NCI-H510A treated with DMSO at 0.1 percent for 48 hours (cell line): ENCODE measurements around the gene HNRNPA0.
A peak's percentile ranks its signal among the peaks of the same experiment; 100 is the strongest.
"Not testable (repeated sequence)": the region's sequence is repeated elsewhere in the genome, so short reads cannot be mapped to it uniquely, and the experiment has no call there.

ENCODE experiments used
- DNase-seq: peaks from one replicate; lab custom pipeline; 2025; lab: John Stamatoyannopoulos, UW

HNRNPA0 gene

DNA sequence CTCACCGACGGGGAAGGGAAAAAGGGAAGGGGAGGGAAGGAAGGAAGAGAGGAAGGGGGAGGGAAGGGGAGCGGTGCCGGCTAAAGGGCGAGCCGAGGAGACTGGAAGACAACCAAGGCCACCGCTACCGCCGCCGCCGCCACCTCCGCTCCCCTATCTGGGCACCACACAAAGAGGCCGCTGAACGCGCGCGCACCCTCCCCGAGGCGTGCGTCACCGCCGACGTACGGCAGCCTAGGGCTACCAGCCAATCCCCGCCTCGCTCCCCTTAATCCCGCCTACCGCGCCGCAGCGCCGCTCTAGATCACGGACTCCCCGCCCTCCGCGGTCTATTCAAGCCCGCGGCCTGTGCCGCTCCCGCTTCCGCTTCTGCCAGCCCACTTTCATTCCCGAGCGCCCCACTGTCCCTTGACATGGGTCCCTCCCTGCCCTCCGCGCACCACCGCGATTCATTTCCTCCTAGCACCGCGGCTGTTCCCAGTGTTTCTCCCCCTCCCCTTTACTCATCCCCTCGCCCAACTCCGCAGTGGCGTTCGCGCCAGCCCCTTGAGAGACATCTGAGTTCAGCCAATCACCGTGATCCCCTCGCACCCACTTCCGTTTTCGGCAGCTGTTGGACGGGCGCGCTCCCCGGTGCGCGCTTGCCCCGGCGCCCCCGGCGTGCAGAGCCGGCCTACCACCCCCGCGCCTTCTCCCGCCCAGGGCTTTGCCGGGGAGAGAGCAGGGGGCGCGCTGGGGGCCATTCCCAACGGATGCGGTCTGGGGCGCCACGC lies at the start of gene HNRNPA0:
Gene HNRNPA0, minus strand, starts transcription at position 176 of the 773 bp plus-strand sequence. CDS start 297 bp downstream, outside the sequence.
- DNase-seq = peak; percentile 93

- DNase-seq = no peak
These were observed 48.4 kb upstream of the HNRNPA0 start for GRCh38 chr5:137802282-137803210.

- no peak for DNase-seq
These were observed 46.7 kb upstream of the HNRNPA0 start for GRCh38 chr5:137800700-137801411.

DNA sequence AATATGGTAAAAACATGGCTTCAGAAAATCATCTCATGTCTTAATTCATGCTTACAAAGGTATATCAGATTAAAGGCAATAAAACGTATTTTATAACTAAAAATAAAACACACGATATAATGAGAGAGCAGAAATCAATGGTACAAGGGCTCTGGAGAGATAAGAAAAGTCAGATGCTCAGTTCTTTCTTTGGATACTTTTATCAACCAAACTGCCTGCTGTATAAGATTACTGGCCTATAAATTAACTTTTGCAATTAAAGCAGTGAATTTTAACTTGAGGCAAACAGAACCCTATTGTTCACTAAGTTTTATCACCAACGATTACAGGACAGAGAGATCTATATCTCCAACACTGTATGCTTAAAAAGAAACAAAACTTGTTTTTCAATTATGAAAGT lies 42.1 kb upstream of the HNRNPA0 start:
- DNase-seq = no peak

DNA sequence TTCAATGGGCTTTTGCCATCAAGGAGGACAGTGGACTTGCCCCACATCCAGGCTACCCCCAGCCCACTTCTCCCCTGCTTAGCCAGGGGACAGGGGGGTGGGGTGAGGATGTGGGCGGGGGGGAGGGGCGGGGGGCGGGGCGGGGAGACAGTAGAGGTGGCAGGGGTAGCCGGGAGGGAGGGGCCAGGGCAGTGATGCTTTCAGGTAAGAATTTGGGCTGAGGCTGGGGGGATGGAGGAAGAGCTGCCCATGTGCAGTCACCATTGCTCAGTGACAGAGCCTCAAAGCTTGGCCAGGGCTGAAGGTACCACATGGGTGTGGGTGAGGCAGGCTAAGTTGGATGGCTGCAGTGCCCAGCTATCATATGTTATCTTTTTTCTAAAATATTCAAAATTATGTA lies 40.7 kb upstream of the HNRNPA0 start:
- DNase-seq = no peak

GRCh38 chr5:137792303-137792702 lies 38.1 kb upstream of the HNRNPA0 start:
- no peak for DNase-seq

DNA sequence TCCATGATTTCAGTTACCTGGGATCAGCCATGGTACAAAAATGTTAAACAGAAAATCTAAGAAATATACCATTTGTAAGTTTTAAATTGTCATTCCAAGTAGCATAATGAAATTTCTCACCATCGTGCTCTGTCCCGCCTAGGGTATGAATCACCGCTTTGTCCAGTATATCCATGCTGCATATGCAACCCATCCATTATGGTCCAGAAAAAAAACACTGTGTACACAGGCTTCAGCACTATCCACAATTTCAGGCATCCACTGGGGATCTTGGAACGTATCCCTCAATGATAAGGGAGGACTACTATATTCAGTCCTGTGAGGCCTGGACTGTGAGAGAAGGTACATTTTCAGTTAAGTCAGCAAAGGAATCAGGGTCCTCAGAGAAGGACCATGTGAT lies 37.6 kb upstream of the HNRNPA0 start:
- DNase-seq = no peak

DNA sequence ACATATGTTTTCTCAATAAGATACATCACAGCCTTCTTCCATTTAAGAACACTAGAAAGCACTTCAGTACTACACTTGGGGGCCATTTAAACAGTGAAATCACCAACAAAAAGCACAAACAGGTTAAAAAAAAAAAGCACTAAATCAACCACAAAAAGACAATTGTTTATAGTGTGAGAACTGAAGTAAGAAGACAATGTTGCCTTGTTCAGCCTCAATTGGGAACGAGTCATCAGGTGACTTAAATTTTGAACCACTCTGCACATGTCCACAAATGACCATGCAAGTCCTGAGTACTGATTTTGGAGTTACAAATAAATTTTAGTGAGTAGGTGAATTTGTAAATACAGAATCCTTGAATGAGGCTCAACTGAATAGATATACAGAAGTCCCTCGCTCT lies 37.2 kb upstream of the HNRNPA0 start:
- DNase-seq = no peak

- not testable (repeated sequence) for DNase-seq
These were observed 34.4 kb upstream of the HNRNPA0 start for GRCh38 chr5:137788560-137788959.

DNA sequence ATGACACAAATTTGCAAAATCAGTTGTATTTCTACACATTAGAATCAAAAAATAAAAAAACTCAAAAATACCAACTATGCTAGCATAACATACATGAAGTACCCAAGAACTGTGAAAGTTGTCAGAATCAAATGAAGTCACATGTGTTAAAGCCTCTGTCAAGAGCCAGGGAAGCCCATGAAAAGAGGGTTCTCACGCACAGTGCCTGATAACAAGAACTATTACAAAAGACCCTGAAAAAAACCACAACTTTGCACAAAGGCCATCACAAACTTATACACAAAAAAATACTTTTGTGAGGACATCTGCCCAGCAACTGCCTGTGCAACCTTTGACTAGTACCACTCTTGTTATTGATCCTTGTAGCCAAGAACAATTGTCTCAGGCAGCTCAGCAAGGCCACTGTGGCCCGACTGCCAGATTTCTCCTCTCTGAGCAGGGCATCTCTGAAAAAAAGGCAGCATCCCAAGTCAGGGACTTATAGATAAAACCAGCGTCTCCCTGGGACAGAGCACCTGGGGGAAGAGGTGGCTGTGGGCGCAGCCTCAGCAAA lies 28.9 kb upstream of the HNRNPA0 start:
- DNase-seq = no peak

DNA sequence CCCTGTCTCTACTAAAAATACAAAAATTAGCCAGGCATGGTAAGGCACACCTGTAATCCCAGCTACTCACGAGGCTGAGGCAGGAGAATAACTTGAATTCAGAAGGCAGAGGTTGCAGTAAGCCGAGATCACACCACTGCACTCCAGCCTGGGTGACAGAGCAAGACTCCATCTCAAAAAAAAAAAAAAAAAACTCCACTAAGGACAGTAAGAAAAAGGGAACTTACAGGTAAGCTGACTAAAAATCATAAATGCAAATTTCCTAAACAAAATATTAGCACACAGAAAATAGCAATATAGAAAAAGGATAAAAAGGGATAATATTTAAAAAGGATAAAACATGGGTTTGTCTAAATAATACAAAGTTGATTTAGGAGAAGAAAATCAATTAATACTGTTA lies 27.9 kb upstream of the HNRNPA0 start:
- DNase-seq = no peak

DNA sequence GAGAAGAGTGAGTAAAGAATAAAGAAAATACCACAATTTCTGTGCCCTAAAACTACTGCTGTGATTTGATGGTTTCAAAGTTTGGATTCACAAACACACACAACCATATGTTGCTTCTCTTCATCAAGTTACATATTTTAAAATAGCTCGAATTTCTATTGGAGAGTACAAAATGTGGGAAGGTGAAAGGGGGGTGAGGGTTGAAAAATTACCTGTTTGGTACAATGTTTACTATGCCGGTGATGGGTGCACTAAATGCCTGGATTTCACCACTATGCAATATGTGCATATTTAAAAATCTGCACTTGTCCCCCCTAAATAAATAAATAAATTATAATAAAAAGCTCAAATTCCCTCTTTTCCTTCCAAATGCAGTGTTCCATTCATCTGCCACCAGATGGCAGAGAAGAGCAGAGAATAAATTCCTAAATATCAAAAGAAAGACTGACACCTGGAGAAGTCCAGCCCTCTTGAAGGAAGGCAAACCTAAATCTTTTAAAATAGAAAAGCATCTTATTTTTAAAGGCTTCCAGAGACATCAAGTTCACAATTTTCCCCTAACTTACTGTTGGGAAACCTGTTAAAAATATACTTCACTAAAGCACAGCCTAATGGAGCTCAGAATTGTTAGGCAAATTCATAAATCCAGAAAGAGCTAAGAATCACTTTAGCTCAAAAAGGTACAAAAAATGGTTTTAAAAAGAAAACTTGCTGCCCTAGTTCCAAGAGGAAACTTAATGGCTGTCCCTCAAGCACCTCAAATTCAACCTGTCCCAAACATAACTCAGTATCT lies 24.8 kb upstream of the HNRNPA0 start:
- DNase-seq = peak; percentile 2

DNA sequence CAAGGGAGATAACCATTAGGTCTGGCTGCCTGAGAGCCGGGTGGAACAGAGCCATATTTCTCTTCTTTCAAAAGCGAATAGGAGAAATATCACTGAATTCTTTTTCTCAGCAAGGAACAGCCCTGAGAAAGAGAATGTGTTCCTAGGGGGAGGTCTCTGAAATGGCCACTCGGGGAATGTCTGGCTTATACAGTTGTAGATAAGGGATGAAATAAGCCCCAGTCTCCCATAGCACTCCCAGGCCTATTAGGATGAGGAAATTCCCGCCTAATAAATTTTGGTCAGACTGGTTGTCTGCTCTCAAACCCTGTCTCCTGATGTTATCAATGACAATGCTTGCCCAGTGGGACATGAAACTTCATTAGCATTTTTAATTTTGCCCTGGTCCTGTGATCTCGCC lies 13.8 kb upstream of the HNRNPA0 start:
- DNase-seq = not testable (repeated sequence)

DNA sequence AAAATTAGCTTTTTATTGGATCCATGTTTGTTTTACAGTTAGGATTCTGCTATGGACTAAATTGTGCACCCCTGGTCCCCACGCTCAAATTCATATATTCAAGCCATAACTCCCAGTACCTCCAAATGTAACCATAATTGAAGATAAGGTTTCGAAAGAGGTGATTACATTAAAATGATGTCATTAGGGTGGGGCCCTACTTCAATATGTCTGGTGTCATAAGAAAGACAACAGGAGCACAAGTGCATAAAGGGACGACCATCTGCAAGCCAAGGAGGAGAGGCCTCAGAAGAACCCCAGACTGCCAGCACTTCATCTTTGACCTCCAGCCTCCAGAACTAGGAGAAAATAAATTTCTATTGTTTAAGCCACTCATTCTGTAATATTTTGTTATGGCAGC lies 7.4 kb upstream of the HNRNPA0 start:
- no peak for DNase-seq

DNA sequence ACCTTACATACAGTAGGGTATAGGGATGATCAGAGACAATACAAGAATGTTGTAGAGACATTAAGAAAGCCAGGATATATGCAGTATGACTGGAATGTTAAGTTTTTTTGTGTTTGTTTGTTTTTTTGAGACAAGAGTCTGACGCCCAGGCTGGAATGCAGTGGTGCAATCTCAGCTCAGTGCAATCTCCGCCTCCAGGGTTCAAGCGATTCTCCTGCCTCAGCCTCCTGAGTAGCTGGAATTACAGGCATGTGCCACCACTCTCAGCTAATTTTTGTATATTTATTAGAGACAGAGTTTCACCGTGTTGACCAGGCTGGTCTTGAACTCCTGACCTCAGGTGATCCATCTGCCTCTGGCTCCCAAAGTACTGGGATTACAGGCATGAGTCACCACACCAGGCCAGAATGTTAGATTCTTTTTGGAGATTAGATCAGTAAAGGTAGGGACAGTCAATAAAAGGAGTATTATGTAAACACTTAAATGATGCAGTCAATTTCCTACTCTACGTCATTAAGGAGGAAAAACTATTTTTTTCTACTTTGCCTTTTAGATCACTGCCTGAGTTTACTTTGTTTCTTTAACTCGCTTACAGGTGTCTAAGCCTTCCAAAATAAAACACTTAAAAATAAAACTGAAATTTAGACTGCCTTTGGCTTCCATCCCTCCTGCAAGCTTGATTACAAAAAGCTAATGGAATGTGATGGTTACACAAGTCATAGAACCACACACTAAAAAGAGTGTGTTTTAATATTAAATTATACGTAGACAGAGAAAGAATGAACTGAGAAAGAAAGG lies 6.8 kb upstream of the HNRNPA0 start:
- no peak for DNase-seq

- DNase-seq = no peak
These were observed 6.1 kb upstream of the HNRNPA0 start for GRCh38 chr5:137760294-137760693.

DNA sequence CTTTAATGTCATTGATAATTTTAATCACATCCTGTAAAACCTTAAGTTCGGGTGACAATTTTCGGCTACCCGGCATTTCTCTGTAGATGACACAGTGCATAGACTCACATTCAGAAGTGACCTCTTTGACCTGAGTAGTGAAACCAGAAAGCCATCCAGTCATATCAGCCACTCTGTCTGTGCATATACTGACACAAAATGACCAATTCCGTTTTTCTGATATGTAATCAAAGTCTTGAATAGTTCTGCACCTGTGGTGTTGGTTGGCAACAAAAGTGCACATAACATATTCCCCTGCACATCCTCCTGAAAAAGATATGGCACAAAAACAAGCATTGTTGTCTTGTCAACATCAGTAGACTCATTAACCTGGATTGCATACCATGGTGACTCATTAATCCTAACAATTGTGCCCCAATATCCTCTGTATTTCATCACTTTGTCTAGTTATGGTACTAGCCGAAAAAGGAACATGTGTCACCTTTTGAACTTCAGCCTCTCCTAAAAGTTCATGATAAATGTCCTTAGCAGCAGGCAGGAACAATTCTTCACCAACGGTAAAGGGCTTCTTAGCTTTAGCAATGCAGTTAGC lies 4.6 kb upstream of the HNRNPA0 start:
- no peak for DNase-seq

DNA sequence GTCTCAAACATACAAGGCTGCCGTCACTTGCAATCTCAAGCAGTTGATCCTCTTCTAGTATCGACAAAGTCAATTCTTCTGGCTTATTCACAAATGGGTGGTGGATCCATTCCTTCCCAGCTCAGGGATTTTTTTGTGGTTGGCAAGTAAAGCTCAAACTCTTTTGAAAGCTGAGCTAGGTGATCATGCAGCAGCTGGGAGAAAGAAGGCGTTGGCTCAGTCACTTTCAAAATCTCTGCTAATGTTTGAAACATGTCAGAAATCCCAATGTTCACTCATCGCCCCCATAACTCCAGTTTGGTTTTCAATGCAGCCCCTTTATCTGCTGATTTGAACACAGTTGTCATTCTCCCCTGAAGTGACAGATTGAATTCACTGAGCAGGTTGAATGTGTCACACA lies 4.0 kb upstream of the HNRNPA0 start:
- no peak for DNase-seq

GRCh38 chr5:137757634-137758033 lies 3.5 kb upstream of the HNRNPA0 start:
- no peak for DNase-seq
